CD4-positive, alpha-beta memory T cell (primary cell): ENCODE results near the gene MCC. TPM values are rescaled to one million over a fixed set of nuclear protein-coding genes. Genes with fewer than 3 reads are reported as not detected.

ENCODE experiments used
- polyA plus RNA-seq, 2 donors: library from polyadenylated mRNA; unstranded; fragments of 300-500 nt; fragmentation: Illumina TruSeq; gene quantifications; one replicate each; pipeline ENCODE4 v1.2.3, GENCODE V29; 2021
- total RNA-seq, 2 experiments: library from RNA; stranded (reverse); gene quantifications; one replicate each; pipeline ENCODE4 v1.2.3, GENCODE V29; 2021

MCC gene
- total and polyA plus RNA-seq, 4 experiments from 2014 or later, result 0.92 to 12.1 (median 7.7) TPM

Other genes starting within 250 kb of the MCC start
- gene TSSK1B, start 53.5 kb downstream of the MCC start, total RNA-seq, result not detected
- not detected for gene TSSK1B, start 53.5 kb downstream of the MCC start, polyA plus RNA-seq
- 10 to 100 TPM; 42.8 to 46.4 TPM for gene YTHDC2, start 25.2 kb upstream of the MCC start, total RNA-seq
- 10 to 100 TPM in 1 of 2 donors, 1 to 10 TPM in 1; 7.7 to 12.1 TPM for gene YTHDC2, start 25.2 kb upstream of the MCC start, polyA plus RNA-seq